Effector CD4-positive, alpha-beta T cell (primary cell): Measurements from ENCODE around the gene EGFL7.

Source experiments
- DNase-seq: peaks from one replicate; pipeline ENCODE4 v3.0.0-alpha.2; 2020

The EGFL7 gene

DNA sequence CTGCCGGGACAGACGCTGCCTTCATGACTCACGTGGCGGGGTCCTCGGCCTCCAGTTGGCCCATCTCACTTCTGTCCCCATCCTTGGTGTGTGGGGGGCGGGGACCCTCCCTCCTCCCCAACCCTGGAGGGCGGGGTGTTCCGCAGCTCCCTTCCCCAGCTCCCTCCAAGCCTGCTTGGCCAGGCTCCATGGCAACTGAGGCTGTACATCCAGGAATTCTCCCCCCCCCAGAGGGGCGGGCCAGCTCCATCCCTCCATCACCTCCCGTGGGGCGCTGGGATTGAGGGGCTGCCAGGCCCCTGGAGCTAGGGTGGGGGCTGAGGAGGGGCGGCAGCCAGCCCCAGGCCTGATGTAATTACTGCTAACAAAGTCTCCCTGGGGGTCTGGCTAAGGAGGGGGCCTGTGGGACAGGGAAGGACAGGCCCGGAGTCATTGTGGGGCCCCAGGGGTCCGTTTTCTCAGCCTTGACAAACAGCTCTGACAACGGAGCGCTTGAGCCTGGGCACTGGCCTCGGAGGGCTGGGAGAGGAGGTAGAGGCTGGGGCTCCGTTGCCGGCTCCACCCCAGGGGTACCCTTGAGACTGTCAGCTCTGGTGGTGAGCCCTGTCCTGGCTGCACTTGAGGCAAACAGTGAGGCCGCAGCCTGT, 57.7 kb downstream of the EGFL7 start:
- no peak for DNase-seq

DNA sequence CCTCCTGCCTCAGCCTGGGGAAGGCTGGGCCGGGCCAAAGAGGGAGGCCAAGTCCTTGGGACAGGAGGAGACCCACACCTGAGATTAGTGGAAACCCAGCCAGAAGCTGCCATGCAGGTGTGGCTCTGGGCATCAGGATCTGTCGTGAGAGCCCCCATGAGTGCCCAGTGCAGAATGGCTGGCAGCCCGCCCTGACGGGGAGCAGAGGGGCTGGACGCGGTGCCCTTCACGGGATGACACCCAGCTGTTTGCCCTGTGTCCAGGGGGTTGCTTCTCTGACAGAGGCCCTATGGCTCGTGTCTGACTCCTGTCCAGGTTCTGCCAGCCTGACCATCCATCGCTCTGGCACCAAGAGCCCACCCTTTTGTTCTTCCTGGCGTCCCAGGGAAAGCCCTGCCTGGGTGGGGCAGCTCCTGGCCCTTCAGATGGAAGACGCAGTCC, 58.2 kb downstream of the EGFL7 start:
- DNase-seq = no peak

DNA sequence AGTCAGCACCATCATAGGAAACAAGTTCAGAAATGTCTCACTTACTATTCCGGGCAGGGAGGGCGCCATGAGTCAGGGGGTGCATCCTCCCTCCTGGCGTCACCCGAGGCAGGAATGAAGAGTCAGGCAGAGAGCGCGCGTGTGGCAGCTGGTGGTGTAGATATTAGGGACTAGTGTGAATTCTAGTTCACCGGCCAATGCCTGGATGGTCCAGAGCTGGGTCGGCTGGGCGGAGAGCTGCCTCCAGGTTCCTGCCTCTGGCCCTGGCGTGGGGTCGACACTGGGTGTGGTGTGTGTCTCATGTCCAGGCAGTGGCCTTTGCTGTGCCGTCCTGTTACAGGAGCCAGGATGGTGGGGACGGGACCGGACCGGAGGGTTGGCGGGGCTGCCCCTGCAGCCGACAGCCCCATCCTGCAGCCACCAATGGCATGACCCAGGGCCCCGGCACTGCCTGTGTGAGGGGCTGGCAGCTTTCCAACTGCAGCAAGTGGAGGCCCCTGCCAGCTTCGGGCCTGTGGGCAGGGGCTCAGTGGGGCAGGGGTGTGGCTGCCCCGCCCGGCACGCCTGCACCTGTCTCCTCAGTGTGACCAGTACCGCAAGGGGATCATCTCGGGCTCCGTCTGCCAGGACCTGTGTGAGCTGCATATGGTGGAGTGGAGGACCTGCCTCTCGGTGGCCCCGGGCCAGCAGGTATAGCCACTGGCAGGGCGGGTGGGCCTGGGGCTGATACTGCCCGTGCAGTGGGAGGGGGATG, 58.8 kb downstream of the EGFL7 start:
- no peak for DNase-seq
